GM19468 (cell line): ENCODE measurements around the gene GRIK4.

Experiments used
- ATAC-seq: cut with Tn5 transposase; IDR thresholded peaks from one replicate; pipeline ENCODE4 v1.9.1; 2021; ENCODE audit warnings: mild to moderate bottlenecking, moderate library complexity, moderate number of reproducible peaks; ENCODE audit not compliant: unreplicated experiment; ENCODE audit errors: extremely low read depth

The GRIK4 gene

DNA sequence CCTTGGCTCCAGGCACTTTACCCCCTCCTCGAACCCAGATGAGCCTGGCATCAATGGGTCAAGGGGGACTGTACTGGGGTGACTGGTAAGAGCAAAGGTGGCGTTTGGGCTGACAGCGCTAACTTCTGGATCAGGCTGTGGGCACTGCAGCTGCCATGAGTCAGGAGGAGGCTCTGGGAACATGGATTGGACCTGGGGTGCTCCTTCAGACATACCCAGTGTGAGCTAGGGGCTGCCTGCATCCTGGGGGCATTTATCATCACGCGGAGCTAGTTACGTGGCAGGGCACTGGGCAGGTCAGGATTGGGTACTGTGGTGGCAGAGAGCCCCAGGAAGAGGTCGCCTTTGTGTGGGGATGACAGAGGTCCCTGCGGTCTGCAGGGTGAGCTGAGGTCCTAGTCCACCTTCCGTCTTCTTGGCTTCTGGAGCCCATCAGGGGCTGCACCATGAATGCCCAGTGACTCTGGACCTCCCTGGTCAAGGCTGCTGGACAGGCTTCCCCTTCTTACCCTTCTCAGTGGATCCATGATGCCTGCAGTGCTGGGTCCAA is 13.1 kb downstream of the GRIK4 start:
- no peak for ATAC-seq

DNA sequence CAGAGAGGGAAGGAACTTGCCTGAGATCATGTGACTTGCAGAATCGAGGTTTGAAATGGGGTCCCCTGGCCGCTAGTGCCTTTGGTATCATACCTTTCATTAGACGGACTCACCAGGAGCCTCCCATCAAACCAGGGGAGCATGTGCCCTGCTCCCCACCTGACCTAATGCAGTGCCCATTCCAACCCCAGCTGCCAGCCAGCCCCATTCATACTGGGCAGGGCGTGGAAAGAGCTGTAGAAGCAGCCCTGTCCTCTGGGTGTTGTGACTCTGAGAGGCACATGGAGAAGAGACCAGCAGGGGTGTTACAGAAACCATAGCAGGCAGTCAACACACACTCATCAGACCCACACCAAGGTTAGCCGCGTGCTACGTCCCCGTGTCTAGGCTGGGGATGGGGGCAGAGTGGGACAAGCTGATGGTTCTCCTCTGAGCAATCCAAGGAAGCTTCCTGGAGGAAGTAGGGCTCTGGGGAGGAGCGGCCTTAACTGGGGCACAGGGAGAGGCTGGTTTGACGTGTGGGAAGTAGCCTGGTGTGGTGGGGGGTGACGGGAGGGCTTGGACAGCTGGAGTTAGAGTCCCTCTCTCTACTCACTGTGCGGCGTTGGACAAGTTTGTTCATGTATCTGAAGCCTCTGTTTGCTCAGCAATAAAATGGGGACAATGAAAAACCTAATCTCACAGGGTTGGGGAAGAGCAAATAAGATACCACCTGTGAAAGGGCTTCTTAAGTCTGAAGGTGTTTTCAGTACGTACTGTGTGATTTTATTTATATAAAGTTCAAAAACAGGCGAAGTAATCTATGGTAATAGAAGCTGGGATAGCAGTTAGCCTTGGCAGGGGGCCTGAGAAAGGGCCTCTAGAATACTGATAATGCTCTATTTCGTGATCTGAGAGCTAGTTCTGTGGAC is 14.0 kb downstream of the GRIK4 start:
- no peak for ATAC-seq

- ATAC-seq, result no peak
Measured at GRCh38 chr11:120526241-120526640, 14.7 kb downstream of the GRIK4 start.

- no peak for ATAC-seq
Measured at GRCh38 chr11:120527111-120527761, 15.7 kb downstream of the GRIK4 start.

DNA sequence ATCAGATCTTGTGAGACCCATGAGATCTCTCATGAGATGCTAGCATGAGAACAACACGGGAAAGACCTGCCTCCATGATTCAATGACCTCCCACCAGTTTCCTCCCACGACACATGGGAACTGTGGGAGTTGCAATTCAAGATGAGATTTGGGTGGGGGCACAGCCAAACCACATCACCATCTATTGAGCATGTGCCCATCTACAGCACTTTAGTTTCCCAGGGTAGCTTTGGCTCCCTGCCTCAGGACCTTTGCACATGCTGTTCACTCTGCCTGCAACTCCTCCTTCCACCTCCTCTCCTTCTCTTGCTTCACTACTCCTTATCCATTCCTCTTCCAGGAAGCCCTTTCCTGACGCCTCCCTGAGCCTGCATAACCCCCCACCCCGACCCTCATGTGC is 17.2 kb downstream of the GRIK4 start:
- no peak for ATAC-seq

- no peak for ATAC-seq
Measured at GRCh38 chr11:120529214-120529613, 17.7 kb downstream of the GRIK4 start.

GRCh38 chr11:120529911-120530310 is 18.4 kb downstream of the GRIK4 start:
- no peak for ATAC-seq

- ATAC-seq, result no peak
Measured at GRCh38 chr11:120532082-120532831, 20.7 kb downstream of the GRIK4 start.

GRCh38 chr11:120532832-120533196 is 21.3 kb downstream of the GRIK4 start:
- ATAC-seq, result no peak

DNA sequence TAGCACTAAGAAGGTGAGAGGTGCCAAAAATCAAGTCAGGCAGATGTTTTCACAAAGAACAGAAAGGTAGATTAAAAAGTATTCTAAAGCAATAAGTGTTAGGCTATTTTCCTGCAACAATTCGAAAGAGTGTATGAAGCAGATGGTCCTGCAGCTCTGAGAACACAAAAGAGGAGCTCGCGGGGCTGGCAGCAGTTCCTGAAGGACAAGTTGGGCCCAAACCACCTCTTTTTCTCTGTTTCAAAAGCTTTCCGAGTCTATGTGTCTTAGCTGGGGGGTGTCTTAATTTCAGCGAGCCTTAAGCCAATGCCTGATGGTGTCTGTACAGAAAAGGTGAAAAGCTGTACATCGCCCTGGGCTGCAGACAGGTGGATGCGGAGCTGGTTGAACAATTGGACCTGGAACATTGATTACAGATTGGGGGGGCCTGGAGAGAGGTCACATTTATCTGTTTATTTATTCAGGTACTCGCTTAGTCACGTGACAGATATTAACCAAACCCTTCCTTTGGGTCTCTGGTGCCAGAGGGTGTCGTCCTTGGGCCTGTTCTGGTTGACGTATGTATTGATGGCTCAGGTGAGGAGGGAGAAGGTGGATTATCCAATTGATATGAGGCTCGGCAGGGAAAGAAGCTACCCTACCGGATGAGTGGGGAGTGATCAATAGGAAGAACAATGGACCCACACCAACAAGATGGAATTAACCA is 24.7 kb downstream of the GRIK4 start:
- ATAC-seq, result no peak

- ATAC-seq, result no peak
Measured at GRCh38 chr11:120536797-120537169, 25.2 kb downstream of the GRIK4 start.

GRCh38 chr11:120537996-120538395 is 26.4 kb downstream of the GRIK4 start:
- no peak for ATAC-seq

GRCh38 chr11:120538707-120539106 is 27.2 kb downstream of the GRIK4 start:
- no peak for ATAC-seq

GRCh38 chr11:120539667-120540369 is 28.3 kb downstream of the GRIK4 start:
- ATAC-seq, result no peak

DNA sequence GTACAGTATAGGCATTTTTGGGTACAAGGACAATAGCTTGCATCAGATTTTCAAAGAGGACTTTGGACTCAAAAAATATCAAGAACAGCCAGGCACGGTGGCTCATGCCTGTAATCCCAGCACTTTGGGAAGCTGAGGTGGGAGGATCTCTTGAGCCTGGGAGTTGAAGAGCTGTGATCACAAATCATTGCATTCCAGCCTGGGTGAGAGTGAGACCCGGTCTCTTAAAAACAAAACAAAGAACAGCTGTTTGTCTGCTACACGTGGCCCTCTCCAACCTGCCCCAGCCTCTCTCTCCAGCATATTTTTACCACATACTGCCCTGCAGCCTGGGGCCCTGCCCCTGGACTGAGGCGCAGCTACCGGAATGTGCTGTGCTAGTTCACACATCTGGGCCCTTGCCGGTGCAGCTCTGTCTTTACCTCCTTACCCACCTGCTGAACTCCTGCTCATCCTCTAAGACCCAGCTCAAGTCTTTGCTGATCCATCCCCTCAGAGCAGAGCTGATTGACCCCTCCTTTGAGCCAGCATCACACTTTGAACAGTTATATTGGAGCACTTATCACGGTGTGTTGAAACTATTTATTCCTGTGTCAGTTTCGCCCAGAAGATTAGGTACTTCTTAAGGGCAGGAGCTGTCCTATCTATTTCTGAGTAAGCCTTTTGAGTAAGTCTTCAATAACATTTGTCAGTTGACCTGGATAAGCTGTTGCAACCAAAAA is 29.4 kb downstream of the GRIK4 start:
- no peak for ATAC-seq

GRCh38 chr11:120543521-120544215 is 32.1 kb downstream of the GRIK4 start:
- no peak for ATAC-seq

GRCh38 chr11:120545813-120546212 is 34.3 kb downstream of the GRIK4 start:
- no peak for ATAC-seq
